HepG2 (cell line): ENCODE data around the gene MAMSTR. TPM values are rescaled to one million over a fixed set of nuclear protein-coding genes. Genes with fewer than 3 reads are reported as not detected.

Experiments used
- CBX2 ChIP-seq, 2 experiments: fragments of 200-600 bp in 1 of 2; sonication (generic); formaldehyde crosslinking in 1 of 2; IDR thresholded peaks; 2 replicates each; pipeline versions ENCODE4 v1.7.0 to v1.8.1; 2018 to 2022; ENCODE audit warnings: low read depth in 2 of 2, low read length in 1 of 2, mild to moderate bottlenecking in 1 of 2, missing genetic modification reagents in 1 of 2
- DBP ChIP-seq: sonication (generic); formaldehyde crosslinking; IDR thresholded peaks from 2 replicates; pipeline ENCODE4 v1.4.0; 2020; ENCODE audit warnings: missing genetic modification reagents; ENCODE audit errors: not compliant biosample characterization
- FOXK1 ChIP-seq: sonication (generic); formaldehyde crosslinking; IDR thresholded peaks from 2 replicates; pipeline ENCODE4 v1.4.0; 2020; ENCODE audit warnings: low read depth, missing genetic modification reagents, borderline replicate concordance
- GTF2F1 ChIP-seq: fragments of 150-350 bp; IDR thresholded peaks from 2 replicates; pipeline ENCODE4 v1.6.1; 2014; ENCODE audit warnings: low read length
- MLLT10 ChIP-seq: sonication (generic); formaldehyde crosslinking; IDR thresholded peaks from 2 replicates; pipeline ENCODE4 v1.4.0; 2020; ENCODE audit warnings: missing genetic modification reagents
- NFATC3 ChIP-seq: sonication (generic); formaldehyde crosslinking; IDR thresholded peaks from 2 replicates; pipeline ENCODE4 v1.5.1; 2020; ENCODE audit warnings: mild to moderate bottlenecking, missing genetic modification reagents
- NFIC ChIP-seq: IDR thresholded peaks from 2 replicates; pipeline ENCODE4 v1.6.1; 2012; ENCODE audit warnings: mild to moderate bottlenecking, low read length, inconsistent platforms
- SMAD9 ChIP-seq: sonication (generic); formaldehyde crosslinking; IDR thresholded peaks from 2 replicates; pipeline ENCODE4 v1.5.1; 2020; ENCODE audit warnings: mild to moderate bottlenecking, missing genetic modification reagents
- SOX6 ChIP-seq, 2 experiments: fragments of 450-650 bp in 1 of 2; sonication (generic) in 1 of 2; formaldehyde crosslinking in 1 of 2; IDR thresholded peaks; 2 replicates each; pipeline versions ENCODE4 v1.4.0 to v1.6.1; 2017 to 2020; ENCODE audit warnings: antibody characterized with exemption in 1 of 2, mild to moderate bottlenecking in 1 of 2, missing genetic modification reagents in 1 of 2
- SUZ12 ChIP-seq: fragments of 150-350 bp; IDR thresholded peaks from 2 replicates; pipeline ENCODE4 v1.6.1; 2014; ENCODE audit warnings: low read depth, low read length
- TCF12 ChIP-seq, 2 experiments: fragments of 450-650 bp in 1 of 2; sonication (generic) in 1 of 2; formaldehyde crosslinking in 1 of 2; IDR thresholded peaks; 2 replicates each; pipeline versions ENCODE4 v1.6.1 to v1.8.0; 2017 to 2022; ENCODE audit warnings: antibody characterized with exemption in 1 of 2, mild to moderate bottlenecking in 1 of 2, missing genetic modification reagents in 1 of 2, moderate library complexity in 1 of 2
- TRIM22 ChIP-seq: fragments of 450-650 bp; IDR thresholded peaks from 2 replicates; pipeline ENCODE4 v1.6.1; 2017
- UBTF ChIP-seq: sonication (generic); formaldehyde crosslinking; IDR thresholded peaks from 2 replicates; pipeline ENCODE4 v1.4.0; 2020; ENCODE audit warnings: mild to moderate bottlenecking, missing genetic modification reagents
- ZNF235 ChIP-seq: sonication (generic); formaldehyde crosslinking; IDR thresholded peaks from 2 replicates; pipeline ENCODE4 v1.8.1; 2023; ENCODE audit warnings: mild to moderate bottlenecking, missing genetic modification reagents, borderline replicate concordance
- ZNF251 ChIP-seq: sonication (generic); formaldehyde crosslinking; IDR thresholded peaks from 2 replicates; pipeline ENCODE4 v1.9.0; 2021; ENCODE audit warnings: mild to moderate bottlenecking, missing genetic modification reagents
- ZNF256 ChIP-seq: sonication (generic); formaldehyde crosslinking; conservative IDR thresholded peaks from 2 replicates; pipeline ENCODE4 v1.4.0; 2020; ENCODE audit warnings: missing genetic modification reagents
- ZNF282 ChIP-seq: fragments of 450-650 bp; IDR thresholded peaks from 2 replicates; pipeline ENCODE4 v1.6.1; 2018; ENCODE audit not compliant: partially characterized antibody
- ZNF292 ChIP-seq: sonication (generic); formaldehyde crosslinking; IDR thresholded peaks from 2 replicates; pipeline ENCODE4 v1.8.1; 2022; ENCODE audit warnings: mild to moderate bottlenecking, low read depth, missing genetic modification reagents, borderline replicate concordance
- ZNF30 ChIP-seq: sonication (generic); formaldehyde crosslinking; IDR thresholded peaks from 2 replicates; pipeline ENCODE4 v1.5.0; 2020; ENCODE audit warnings: mild to moderate bottlenecking, missing genetic modification reagents
- ZNF446 ChIP-seq: sonication (generic); formaldehyde crosslinking; IDR thresholded peaks from 2 replicates; pipeline ENCODE4 v1.5.0; 2020; ENCODE audit warnings: mild to moderate bottlenecking, missing genetic modification reagents
- ZNF576 ChIP-seq: sonication (generic); formaldehyde crosslinking; IDR thresholded peaks from 2 replicates; pipeline ENCODE4 v1.4.0; 2020; ENCODE audit warnings: mild to moderate bottlenecking, missing genetic modification reagents
- ZNF691 ChIP-seq: sonication (generic); formaldehyde crosslinking; IDR thresholded peaks from 2 replicates; pipeline ENCODE4 v1.4.0; 2020; ENCODE audit warnings: missing genetic modification reagents, low read depth, mild to moderate bottlenecking, borderline replicate concordance
- ZNF878 ChIP-seq: sonication (generic); formaldehyde crosslinking; IDR thresholded peaks from 2 replicates; pipeline ENCODE4 v1.8.1; 2023; ENCODE audit warnings: mild to moderate bottlenecking, missing genetic modification reagents, moderate library complexity
- ZSCAN30 ChIP-seq: sonication (generic); formaldehyde crosslinking; IDR thresholded peaks from 2 replicates; pipeline ENCODE4 v1.5.0; 2020; ENCODE audit warnings: mild to moderate bottlenecking, missing genetic modification reagents
- polyA plus RNA-seq, 8 experiments: library from polyadenylated mRNA; depleted of rRNA in 3 of 8; stranded (reverse) in 7 of 8; unstranded in 1 of 8; fragments of >200 nt; fragmentation: Illumina TruSeq in 4 of 8; extraction: Trizol in 4 of 8; gene quantifications; 2 replicates each; pipeline versions ENCODE4 v1.2.1 to v1.2.3, GENCODE V29; 2011 to 2016; ENCODE audit warnings: low read depth in 4 of 8, missing spikeins in 1 of 8, mixed read lengths in 1 of 8; ENCODE audit not compliant: insufficient read depth in 1 of 8
- total RNA-seq, 5 experiments: library from RNA; depleted of rRNA; stranded (reverse); fragments of >200 nt; fragmentation: Illumina TruSeq; extraction: Trizol; gene quantifications; 2 replicates each; pipeline ENCODE4 v1.2.3, GENCODE V29; 2016; ENCODE audit warnings: low read depth in 1 of 5

MAMSTR gene
- total and polyA plus RNA-seq, 2 of the 13 experiments (the other 11 are each of a cell fraction or from before 2014, with no cell fraction given): 2.2 to 2.4 TPM

- TF ChIP-seq NFATC3 (no peak), ZNF691 (no peak), FOXK1 (CRISPR knock-in tag) (no peak), TCF12 (IDR thresholded peaks at IDR 0.05) (no peak), TCF12 (CRISPR knock-in tag; IDR thresholded peaks at IDR 0.05) (no peak), ZNF30 (no peak), NFIC (no peak), ZNF282 (no peak), MLLT10 (CRISPR knock-in tag) (no peak), DBP (no peak), CBX2 (IDR thresholded peaks at IDR 0.05; ENCODE audit: low read depth, low read length) (no peak), CBX2 (CRISPR knock-in tag; IDR thresholded peaks at IDR 0.05; ENCODE audit: low read depth) (no peak), UBTF (CRISPR knock-in tag) (peak; percentile 73), SOX6 (IDR thresholded peaks at IDR 0.05) (no peak), SOX6 (CRISPR knock-in tag; IDR thresholded peaks at IDR 0.05) (peak; percentile 47; the same call in 1 of the 2 replicates), ZNF446 (CRISPR knock-in tag) (no peak), ZNF256 (CRISPR knock-in tag) (no peak), ZNF251 (CRISPR knock-in tag) (no peak), SUZ12 (no peak), GTF2F1 (no peak), ZNF235 (CRISPR knock-in tag) (0 out of 2 replicates have a peak, but pooled peaks have one; percentile 75), ZSCAN30 (CRISPR knock-in tag) (no peak), ZNF878 (no peak), ZNF576 (CRISPR knock-in tag) (no peak), ZNF292 (CRISPR knock-in tag) (no peak), SMAD9 (CRISPR knock-in tag) (no peak), TRIM22 (no peak)
Observed at GRCh38 chr19:48674921-48675824, 44.4 kb downstream of the MAMSTR start (continued).
